ENCODE measurements around the gene CMTM6.

- TF ChIP-seq EP300 (IDR thresholded peaks at IDR 0.05; ENCODE audit: borderline replicate concordance in 1 of 2, low read depth in 2 of 2, low read length in 2 of 2) (no peak), BRCA1 (IDR thresholded peaks at IDR 0.05; ENCODE audit: low read depth, low read length) (no peak), RNF2 (IDR thresholded peaks at IDR 0.05; ENCODE audit: borderline replicate concordance, low read depth, low read length, missing control alignments, poor library complexity, severe bottlenecking) (no peak), JUND (IDR thresholded peaks at IDR 0.05; ENCODE audit: low read length) (no peak), FOSL1 (IDR thresholded peaks at IDR 0.05; ENCODE audit: insufficient read depth, low read depth, low read length) (no peak), CTCF (IDR thresholded peaks at IDR 0.05; ENCODE audit: control extremely low read depth in 1 of 3, insufficient read depth in 1 of 3, low read depth in 1 of 3, low read length in 3 of 3) (no peak), PHF8 (conservative IDR thresholded peaks at IDR 0.05; ENCODE audit: low read depth, low read length) (no peak)
These were observed 40.2 kb upstream of the CMTM6 start for GRCh38 chr3:32542807-32543206.

All from H1 (cell line).